H1 (cell line): Measurements from ENCODE around the gene CIROP. TPM values are rescaled to one million over a fixed set of nuclear protein-coding genes. Genes with fewer than 3 reads are reported as not detected.

Experiments used
- CTCF ChIA-PET: fragments of 300-600 bp; sonication (Branson Sonifier 250); formaldehyde crosslinking; loops from one replicate; lab custom pipeline; 2021; ENCODE audit not compliant: partially characterized antibody; lab: Charles Lee
- POLR2A ChIA-PET: fragments of 300-600 bp; sonication (Branson Sonifier 250); formaldehyde crosslinking; loops from one replicate; lab custom pipeline; 2021; ENCODE audit warnings: inconsistent platforms; ENCODE audit not compliant: partially characterized antibody; lab: Charles Lee
- DNase-seq, 2 experiments: peaks; one replicate each; pipeline versions ENCODE4 v3.0.0 to v3.0.0-alpha.2; 2010 to 2022; ENCODE audit warnings: low spot score in 2 of 2, low read depth in 1 of 2, mixed read lengths in 1 of 2
- FAIRE-seq: peaks from 2 replicates; lab custom pipeline; 2011; peaks lifted over from hg19 to GRCh38; lab: Jason Lieb, UNC
- H2AFZ ChIP-seq: 2 replicates; pipeline ENCODE4 v1.8.1; 2012; ENCODE audit warnings: low read length, inconsistent platforms
- H2AK5ac ChIP-seq: 2 replicates; pipeline ENCODE4 v1.6.1; 2013; ENCODE audit warnings: low read depth, low read length
- H2BK120ac ChIP-seq: replicated peaks from 2 replicates; pipeline ENCODE3; 2013; ENCODE audit warnings: low read depth, low read length, inconsistent platforms
- H2BK12ac ChIP-seq: 2 replicates; pipeline ENCODE4 v1.6.1; 2013; ENCODE audit warnings: low read depth, low read length
- H2BK15ac ChIP-seq: 2 replicates; pipeline ENCODE4 v1.6.1; 2013; ENCODE audit warnings: low read length
- H2BK20ac ChIP-seq: 2 replicates; pipeline ENCODE4 v1.6.1; 2013; ENCODE audit warnings: low read length
- H2BK5ac ChIP-seq: 2 replicates; pipeline ENCODE4 v1.6.1; 2013; ENCODE audit warnings: low read depth, low read length
- H3K14ac ChIP-seq: 2 replicates; pipeline ENCODE4 v1.6.1; 2013; ENCODE audit warnings: inconsistent platforms; ENCODE audit not compliant: insufficient read length
- H3K18ac ChIP-seq: 2 replicates; pipeline ENCODE4 v1.6.1; 2013; ENCODE audit warnings: low read length; ENCODE audit errors: extremely low read depth
- H3K23ac ChIP-seq: 2 replicates; pipeline ENCODE4 v1.6.1; 2013; ENCODE audit warnings: inconsistent platforms; ENCODE audit not compliant: insufficient read length
- H3K23me2 ChIP-seq: 2 replicates; pipeline ENCODE4 v1.6.1; 2013; ENCODE audit warnings: low read depth, low read length
- H3K27ac ChIP-seq: 2 replicates; pipeline ENCODE4 v1.6.1; 2011; ENCODE audit warnings: low read depth, low read length, inconsistent platforms
- H3K27me3 ChIP-seq, 4 experiments: replicated peaks in 1 of 4; 1 replicate in 1 of 4; 2 replicates in 3 of 4; pipeline versions ENCODE4 v1.6.1 to v1.8.1; 2011 to 2013; ENCODE audit warnings: low read length in 3 of 4, mild to moderate bottlenecking in 3 of 4, inconsistent platforms in 2 of 4, mixed read lengths in 2 of 4, moderate library complexity in 1 of 4; ENCODE audit not compliant: control insufficient read depth in 3 of 4, insufficient read depth in 3 of 4; ENCODE audit errors: extremely low read depth in 1 of 4
- H3K36me3 ChIP-seq, 4 experiments: 2 replicates each; pipeline versions ENCODE4 v1.6.1 to v1.8.1; 2011 to 2013; ENCODE audit warnings: mild to moderate bottlenecking in 4 of 4, low read length in 3 of 4, moderate library complexity in 2 of 4, control low read depth in 1 of 4, inconsistent platforms in 1 of 4; ENCODE audit not compliant: insufficient read depth in 4 of 4, control insufficient read depth in 2 of 4
- H3K4ac ChIP-seq: replicated peaks from 2 replicates; pipeline ENCODE3; 2013; ENCODE audit warnings: low read length, low read depth, mixed read lengths, inconsistent platforms; ENCODE audit not compliant: insufficient read length
- H3K4me1 ChIP-seq, 4 experiments: replicated peaks in 1 of 4; 1 replicate in 1 of 4; 2 replicates in 3 of 4; pipeline versions ENCODE4 v1.6.1 to v1.8.1; 2011 to 2013; ENCODE audit warnings: low read length in 3 of 4, inconsistent platforms in 2 of 4, mixed read lengths in 1 of 4; ENCODE audit not compliant: insufficient read depth in 4 of 4, control insufficient read depth in 3 of 4
- H3K4me2 ChIP-seq, 2 experiments: 2 replicates each; pipeline versions ENCODE4 v1.6.1 to v1.8.1; 2011 to 2013; ENCODE audit warnings: low read depth in 2 of 2, low read length in 2 of 2, control low read depth in 1 of 2, inconsistent platforms in 1 of 2, mild to moderate bottlenecking in 1 of 2; ENCODE audit not compliant: insufficient read depth in 1 of 2
- H3K4me3 ChIP-seq, 4 experiments: fragments of 200-600, 300-600 bp in 1 of 4; sonication (generic), shearing (Covaris generic), sonication (Bioruptor Twin) in 1 of 4; 2 replicates each; pipeline versions ENCODE4 v1.5.1 to v1.8.1; 2011 to 2016; ENCODE audit warnings: low read length in 4 of 4, low read depth in 3 of 4, control low read depth in 2 of 4, inconsistent platforms in 2 of 4, mild to moderate bottlenecking in 2 of 4, mixed read lengths in 1 of 4, moderate library complexity in 1 of 4; ENCODE audit not compliant: insufficient read depth in 2 of 4; ENCODE audit errors: extremely low read depth in 1 of 4
- H3K56ac ChIP-seq: replicated peaks from 2 replicates; pipeline ENCODE3; 2013; ENCODE audit warnings: low read depth, mild to moderate bottlenecking, mixed read lengths, low read length, inconsistent platforms; ENCODE audit not compliant: insufficient read length
- H3K79me1 ChIP-seq: 2 replicates; pipeline ENCODE4 v1.6.1; 2013; ENCODE audit warnings: low read depth, low read length, control low read depth
- H3K79me2 ChIP-seq, 2 experiments: 2 replicates each; pipeline versions ENCODE4 v1.6.1 to v1.8.1; 2012 to 2013; ENCODE audit warnings: low read length in 2 of 2, mild to moderate bottlenecking in 2 of 2, inconsistent platforms in 1 of 2; ENCODE audit not compliant: insufficient read depth in 2 of 2, control insufficient read depth in 1 of 2
- H3K9ac ChIP-seq, 4 experiments: replicated peaks in 1 of 4; 1 replicate in 1 of 4; 2 replicates in 3 of 4; pipeline versions ENCODE4 v1.6.1 to v1.8.1; 2011 to 2013; ENCODE audit warnings: low read depth in 3 of 4, low read length in 3 of 4, control low read depth in 2 of 4, mild to moderate bottlenecking in 2 of 4, moderate library complexity in 2 of 4, inconsistent platforms in 1 of 4; ENCODE audit errors: extremely low read depth in 1 of 4
- H3K9me3 ChIP-seq, 2 experiments: 2 replicates each; pipeline versions ENCODE4 v1.6.1 to v1.8.1; 2012 to 2013; ENCODE audit warnings: mild to moderate bottlenecking in 2 of 2, moderate library complexity in 2 of 2, control low read depth in 1 of 2, inconsistent platforms in 1 of 2, low read depth in 1 of 2, low read length in 1 of 2, mixed read lengths in 1 of 2; ENCODE audit not compliant: insufficient read depth in 2 of 2
- H4K20me1 ChIP-seq, 2 experiments: replicated peaks in 1 of 2; 2 replicates each; pipeline versions ENCODE3 to v1.8.1; 2011 to 2013; ENCODE audit warnings: inconsistent platforms in 2 of 2, low read length in 2 of 2, mild to moderate bottlenecking in 1 of 2; ENCODE audit not compliant: insufficient read depth in 2 of 2, control insufficient read depth in 1 of 2
- H4K5ac ChIP-seq: 2 replicates; pipeline ENCODE4 v1.6.1; 2013; ENCODE audit warnings: low read length, low read depth, mixed read lengths, inconsistent platforms; ENCODE audit not compliant: insufficient read length
- H4K8ac ChIP-seq: 2 replicates; pipeline ENCODE4 v1.8.0; 2013; ENCODE audit warnings: mild to moderate bottlenecking, moderate library complexity, low read length, inconsistent platforms; ENCODE audit not compliant: insufficient read depth; ENCODE audit errors: extremely low read depth
- H4K91ac ChIP-seq: replicated peaks from 2 replicates; pipeline ENCODE3; 2013; ENCODE audit warnings: low read length, mixed read lengths, inconsistent platforms; ENCODE audit not compliant: insufficient read length
- CBX5 ChIP-seq: fragments of 300-800, 300-1000 bp; sonication (generic); IDR thresholded peaks from 2 replicates; pipeline ENCODE4 v1.7.1; 2016; ENCODE audit warnings: antibody characterized with exemption, low read length, low read depth
- EZH2 ChIP-seq: fragments of 200-600 bp; sonication (generic); IDR thresholded peaks from 2 replicates; pipeline ENCODE4 v1.7.1; 2012; ENCODE audit warnings: low read depth, mild to moderate bottlenecking, moderate library complexity, low read length, inconsistent platforms; ENCODE audit not compliant: severe bottlenecking
- HDAC6 ChIP-seq: IDR thresholded peaks from one replicate; pipeline ENCODE4 v1.7.1; 2012; ENCODE audit warnings: low read depth, mild to moderate bottlenecking, inconsistent platforms, low read length, moderate library complexity
- TBP ChIP-seq: IDR thresholded peaks from 2 replicates; pipeline ENCODE4 v1.6.1; 2011; ENCODE audit warnings: low read depth, low read length, improper control_type of control experiment
- ZNF274 ChIP-seq: IDR thresholded peaks from 2 replicates; pipeline ENCODE4 v1.7.0; 2012; ENCODE audit warnings: low read length, borderline replicate concordance; ENCODE audit errors: extremely low read depth
- WGBS, 2 experiments: shearing (Covaris generic) in 1 of 2; methylation state at CpG; one replicate each; pipeline versions ENCODE4 v1.1.6 to v1.1.7; 2013 to 2015; ENCODE audit warnings: low lambda C conversion rate in 2 of 2, mixed read lengths in 2 of 2, inconsistent platforms in 1 of 2, low coverage in 1 of 2, missing lambda C conversion rate in 1 of 2; ENCODE audit not compliant: insufficient replicate concordance in 2 of 2, insufficient coverage in 1 of 2, insufficient read length in 1 of 2; ENCODE audit errors: extremely low coverage in 1 of 2, missing lambda C conversion rate in 1 of 2; 5-methylcytosine and 5-hydroxymethylcytosine counted together
- polyA plus RNA-seq, 7 experiments: library from polyadenylated mRNA; depleted of rRNA in 3 of 7; stranded (reverse) in 5 of 7; unstranded in 2 of 7; fragments of >200 nt in 5 of 7; fragments of 200-250 nt in 2 of 7; gene quantifications; 1 replicate in 5 of 7; 2 replicates in 1 of 7; 4 replicates in 1 of 7; pipeline versions ENCODE4 v1.2.1 to v1.2.3, GENCODE V29; 2011 to 2013; ENCODE audit warnings: missing spikeins in 2 of 7, mixed read lengths in 2 of 7
- total RNA-seq: library from RNA; stranded (reverse); fragmentation: NEBNext Ultra II Directional; extraction: Animal tissue kit (Norgen Biotek cat#: 25700); gene quantifications from 2 replicates; pipeline ENCODE4 v1.2.1, GENCODE V29; 2021
- TF ChIP-seq, protein P1 (sequence below): IDR thresholded peaks from 2 replicates; pipeline ENCODE4 v1.6.1; 2011; ENCODE audit warnings: low read length, improper control_type of control experiment
- TF ChIP-seq, protein P2 (sequence below): IDR thresholded peaks from 2 replicates; pipeline ENCODE4 v1.6.1; 2012; ENCODE audit warnings: low read length, inconsistent platforms

The CIROP gene
- total and polyA plus RNA-seq, 2 of the 8 experiments (the other 6 are each of a cell fraction or from before 2014, with no cell fraction given) = 0.06 TPM; not detected in 1

DNA sequence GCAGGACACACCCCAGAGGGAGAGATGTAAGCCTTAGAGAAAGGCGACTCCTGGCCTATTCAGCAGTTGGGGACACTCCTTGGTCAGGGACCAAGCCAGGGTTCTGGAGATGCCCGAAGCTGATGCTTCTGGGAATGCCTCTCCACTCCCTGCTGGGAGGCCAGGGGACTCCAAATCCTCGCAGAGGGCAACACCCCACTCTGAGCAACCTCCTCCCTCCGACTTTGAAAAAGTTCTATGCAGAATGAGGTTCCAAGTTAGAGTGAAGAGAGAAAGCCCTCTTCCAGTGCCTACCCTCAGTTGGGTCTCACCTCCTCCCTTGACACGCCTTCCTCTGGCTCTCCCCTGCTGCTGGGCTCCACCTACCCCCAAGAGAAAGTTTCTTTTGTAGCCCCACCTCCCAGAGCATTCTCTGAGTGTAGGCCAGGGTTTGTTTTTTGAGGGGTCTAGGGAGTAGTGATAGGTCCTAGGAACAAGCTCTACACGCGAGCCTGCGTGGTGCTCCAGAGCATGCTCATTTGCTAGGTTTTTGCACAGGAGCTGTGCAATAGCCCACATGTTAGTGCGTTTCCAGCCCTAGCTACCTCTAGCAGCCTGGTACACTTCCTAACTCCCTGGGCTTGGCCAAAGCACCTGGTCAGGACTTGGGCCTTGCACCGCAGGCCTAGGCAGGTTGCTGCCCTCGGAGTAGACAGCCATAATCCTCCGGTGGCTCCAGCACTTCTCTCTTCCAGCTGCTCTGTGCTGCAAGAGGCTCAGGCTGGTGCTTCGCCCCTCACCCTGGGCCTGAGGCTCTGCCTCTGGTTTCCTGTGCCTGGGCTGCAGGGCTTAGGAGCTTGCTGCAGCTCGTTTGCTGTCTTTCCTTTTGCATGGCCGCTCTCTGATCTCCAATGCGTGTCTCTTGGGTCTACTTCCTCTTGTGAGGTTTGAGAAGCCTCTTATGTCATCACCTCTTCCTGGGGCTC is 14.9 kb upstream of the CIROP start:
- Histone ChIP-seq H2BK15ac (peak overlapping the region; percentile 63), H3K4me2 (no peak overlapping the region), H4K91ac (peak overlapping the region; percentile 34), H3K23ac (no peak overlapping the region), H3K27me3 (no peaks in the 10 kb centered on the region), H3K4me1 (peaks cover 0 to 11% (median 3%) of the 10 kb centered on the region in 4 experiments; a peak in 5 of 7 replicates), H2BK12ac (peak overlapping the region; percentile 75; the same call in 1 of the 2 replicates), H2BK5ac (peak overlapping the region; percentile 15; the same call in 1 of the 2 replicates), H2AFZ (peak overlapping the region; percentile 43; the same call in 1 of the 2 replicates), H4K5ac (no peak overlapping the region), H3K56ac (no peak overlapping the region), H3K9me3 (no peaks in the 10 kb centered on the region; a peak in 1 of 4 replicates), H3K18ac (0 out of 2 replicates have a peak overlapping the region, but pooled peaks have one; percentile 25), H3K14ac (no peak overlapping the region), H3K23me2 (no peaks in the 10 kb centered on the region), H3K36me3 (no peaks in the 10 kb centered on the region), H4K8ac (peak overlapping the region; percentile 62), H4K20me1 (no peaks in the 10 kb centered on the region), H3K4ac (peak overlapping the region; percentile 23), H2AK5ac (no peak overlapping the region), H2BK120ac (peak overlapping the region; percentile 31), H3K79me2 (no peaks in the 10 kb centered on the region), H3K9ac (no peak overlapping the region), H3K79me1 (no peaks in the 10 kb centered on the region), H3K27ac (no peak overlapping the region), H3K4me3 (no peak overlapping the region), H2BK20ac (no peak overlapping the region)
- CTCF ChIA-PET = interaction anchor here (0.7 to 11.8 kb wide), 36 partner anchors 8 to 276 kb away, joined by 3 to 290 read pairs (median 7); partner anchors contain the start of genes ACIN1, C14orf119, HOMEZ and SLC7A8
- WGBS, 2 experiments = 89% methylated on average over 15 of the region's 16 CpGs; no CpG with 5 or more reads in 1 of the 2 experiments
- POLR2A ChIA-PET = interaction anchor here (0.6 to 1.5 kb wide), 8 partner anchors 9 to 1466 kb away, joined by 3 to 6 read pairs (median 4); partner anchors contain the start of genes ACIN1, C14orf119, OR4E2 and SLC7A8
- FAIRE-seq (no peak), DNase-seq (no peak)
- no peak for TF ChIP-seq CBX5
- no peak for TF ChIP-seq ZNF274
- TF ChIP-seq, protein P1, sequence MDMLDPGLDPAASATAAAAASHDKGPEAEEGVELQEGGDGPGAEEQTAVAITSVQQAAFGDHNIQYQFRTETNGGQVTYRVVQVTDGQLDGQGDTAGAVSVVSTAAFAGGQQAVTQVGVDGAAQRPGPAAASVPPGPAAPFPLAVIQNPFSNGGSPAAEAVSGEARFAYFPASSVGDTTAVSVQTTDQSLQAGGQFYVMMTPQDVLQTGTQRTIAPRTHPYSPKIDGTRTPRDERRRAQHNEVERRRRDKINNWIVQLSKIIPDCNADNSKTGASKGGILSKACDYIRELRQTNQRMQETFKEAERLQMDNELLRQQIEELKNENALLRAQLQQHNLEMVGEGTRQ = no peak
- TF ChIP-seq EZH2 = no peak
- TF ChIP-seq, protein P2, sequence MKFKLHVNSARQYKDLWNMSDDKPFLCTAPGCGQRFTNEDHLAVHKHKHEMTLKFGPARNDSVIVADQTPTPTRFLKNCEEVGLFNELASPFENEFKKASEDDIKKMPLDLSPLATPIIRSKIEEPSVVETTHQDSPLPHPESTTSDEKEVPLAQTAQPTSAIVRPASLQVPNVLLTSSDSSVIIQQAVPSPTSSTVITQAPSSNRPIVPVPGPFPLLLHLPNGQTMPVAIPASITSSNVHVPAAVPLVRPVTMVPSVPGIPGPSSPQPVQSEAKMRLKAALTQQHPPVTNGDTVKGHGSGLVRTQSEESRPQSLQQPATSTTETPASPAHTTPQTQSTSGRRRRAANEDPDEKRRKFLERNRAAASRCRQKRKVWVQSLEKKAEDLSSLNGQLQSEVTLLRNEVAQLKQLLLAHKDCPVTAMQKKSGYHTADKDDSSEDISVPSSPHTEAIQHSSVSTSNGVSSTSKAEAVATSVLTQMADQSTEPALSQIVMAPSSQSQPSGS = no peak
- no peak for TF ChIP-seq HDAC6
- no peak for TF ChIP-seq TBP
